CD14-positive monocyte (primary cell): ENCODE data around the gene ESPN. TPM values are rescaled to one million over a fixed set of nuclear protein-coding genes. Genes with fewer than 3 reads are reported as not detected.
A peak's percentile ranks its signal among the peaks of the same experiment; 100 is the strongest.

Experiments
- DNase-seq, 3 donors: peaks; one replicate each; pipeline ENCODE4 v3.0.0-alpha.2; 2011 to 2022
- H2AFZ ChIP-seq: 2 replicates; pipeline ENCODE4 v1.6.0; 2012; ENCODE audit warnings: mild to moderate bottlenecking, low read depth, low read length, inconsistent platforms; ENCODE audit not compliant: insufficient read depth, poor library complexity, severe bottlenecking
- H3K27ac ChIP-seq, 2 donors: 1 replicate in 1 of 2; 2 replicates in 1 of 2; pipeline ENCODE4 v1.5.1; 2012 to 2013; ENCODE audit warnings: low read length in 2 of 2, control low read depth in 1 of 2, inconsistent platforms in 1 of 2, low read depth in 1 of 2, mild to moderate bottlenecking in 1 of 2
- H3K27me3 ChIP-seq, 2 donors: one replicate each; pipeline versions ENCODE4 v1.6.0 to v1.6.1; 2011 to 2013; ENCODE audit warnings: low read length in 2 of 2; ENCODE audit not compliant: control insufficient read depth in 2 of 2, insufficient read depth in 2 of 2
- H3K36me3 ChIP-seq, 2 donors: replicated peaks in 1 of 2; 1 replicate in 1 of 2; 2 replicates in 1 of 2; pipeline versions ENCODE4 v1.5.1 to v1.6.1; 2012 to 2013; ENCODE audit warnings: low read length in 2 of 2, control low read depth in 1 of 2, inconsistent platforms in 1 of 2, mild to moderate bottlenecking in 1 of 2; ENCODE audit not compliant: insufficient read depth in 2 of 2, control insufficient read depth in 1 of 2
- H3K4me1 ChIP-seq, 2 donors: 1 replicate in 1 of 2; 2 replicates in 1 of 2; pipeline versions ENCODE4 v1.5.1 to v1.6.1; 2012 to 2013; ENCODE audit warnings: low read length in 2 of 2, control low read depth in 1 of 2, inconsistent platforms in 1 of 2, mild to moderate bottlenecking in 1 of 2, moderate library complexity in 1 of 2; ENCODE audit not compliant: insufficient read depth in 2 of 2, control insufficient read depth in 1 of 2
- H3K4me2 ChIP-seq: replicated peaks from 2 replicates; pipeline ENCODE3; 2012; ENCODE audit warnings: low read length, moderate library complexity, mild to moderate bottlenecking; ENCODE audit not compliant: poor library complexity, severe bottlenecking; ENCODE audit errors: extremely low read depth
- H3K4me3 ChIP-seq, 3 experiments: fragments of 200-600 bp in 1 of 3; sonication (generic) in 1 of 3; replicated peaks in 1 of 3; 1 replicate in 2 of 3; 2 replicates in 1 of 3; pipeline ENCODE4 v1.5.1; 2011 to 2013; ENCODE audit warnings: low read length in 3 of 3, mild to moderate bottlenecking in 3 of 3, control low read depth in 2 of 3, low read depth in 2 of 3, inconsistent platforms in 1 of 3, moderate library complexity in 1 of 3
- H3K79me2 ChIP-seq: 2 replicates; pipeline ENCODE4 v1.6.0; 2012; ENCODE audit warnings: mild to moderate bottlenecking, control low read depth, inconsistent platforms, low read length, moderate library complexity; ENCODE audit not compliant: insufficient read depth
- H3K9ac ChIP-seq: 2 replicates; pipeline ENCODE4 v1.6.0; 2017; ENCODE audit warnings: low read length, mild to moderate bottlenecking; ENCODE audit not compliant: insufficient read depth, poor library complexity, severe bottlenecking
- H3K9me3 ChIP-seq, 2 donors: replicated peaks in 1 of 2; 1 replicate in 1 of 2; 2 replicates in 1 of 2; pipeline versions ENCODE4 v1.5.1 to v1.6.1; 2012 to 2013; ENCODE audit warnings: low read length in 2 of 2, control low read depth in 1 of 2; ENCODE audit not compliant: control insufficient read depth in 1 of 2, insufficient read depth in 1 of 2
- H4K20me1 ChIP-seq: 2 replicates; pipeline ENCODE4 v1.6.0; 2012; ENCODE audit warnings: mild to moderate bottlenecking, low read length, control low read depth, moderate library complexity; ENCODE audit not compliant: insufficient read depth
- H3K27ac Mint-ChIP-seq, 7 donors: one replicate each; pipeline ENCODE4 v1.8.0; 2020; ENCODE audit warnings: mild to moderate bottlenecking in 7 of 7, mixed read lengths in 7 of 7, moderate library complexity in 6 of 7, inconsistent platforms in 2 of 7
- H3K27me3 Mint-ChIP-seq, 3 donors: one replicate each; pipeline ENCODE4 v1.8.0; 2021 to 2022; ENCODE audit warnings: low read depth in 3 of 3, mild to moderate bottlenecking in 3 of 3, mixed read lengths in 3 of 3, moderate library complexity in 3 of 3, inconsistent platforms in 1 of 3
- H3K36me3 Mint-ChIP-seq, 2 donors: one replicate each; pipeline ENCODE4 v1.8.0; 2020; ENCODE audit warnings: mixed read lengths in 2 of 2, inconsistent platforms in 1 of 2, mild to moderate bottlenecking in 1 of 2
- H3K4me1 Mint-ChIP-seq: one replicate; pipeline ENCODE4 v1.8.0; 2020; ENCODE audit warnings: mild to moderate bottlenecking, mixed read lengths
- H3K4me3 Mint-ChIP-seq, 2 donors: one replicate each; pipeline ENCODE4 v1.8.0; 2020; ENCODE audit warnings: mild to moderate bottlenecking in 2 of 2, mixed read lengths in 2 of 2, moderate library complexity in 1 of 2
- H3K9me3 Mint-ChIP-seq, 7 donors: one replicate each; pipeline ENCODE4 v1.8.0; 2020 to 2022; ENCODE audit warnings: mixed read lengths in 7 of 7, mild to moderate bottlenecking in 6 of 7, moderate library complexity in 6 of 7, inconsistent platforms in 2 of 7
- CTCF ChIP-seq: fragments of 200-600 bp; IDR thresholded peaks from one replicate; pipeline ENCODE4 v1.8.0; 2022; ENCODE audit warnings: antibody characterized with exemption, mild to moderate bottlenecking
- WGBS: methylation state at CpG from one replicate; pipeline ENCODE4 v1.1.5; 2013; ENCODE audit warnings: missing lambda C conversion rate; ENCODE audit not compliant: insufficient coverage; 5-methylcytosine and 5-hydroxymethylcytosine counted together
- intact Hi-C, 2 donors: fragments of 100-400 bp; cut with micrococcal nuclease; formaldehyde crosslinking; loops; one replicate each; pipeline versions ENCODE4 v1.15.0 to v1.15.1; 2023
- polyA plus RNA-seq, 3 donors: library from polyadenylated mRNA; depleted of rRNA in 1 of 3; unstranded in 2 of 3; stranded (reverse) in 1 of 3; fragments of 300-500 nt in 2 of 3; fragments of >200 nt in 1 of 3; fragmentation: Illumina TruSeq in 2 of 3; gene quantifications; 1 replicate in 2 of 3; 2 replicates in 1 of 3; pipeline ENCODE4 v1.2.3, GENCODE V29; 2012 to 2021

ESPN gene
- polyA plus RNA-seq, 3 donors = not detected

GRCh38 chr1:6483017-6483760 is 58.6 kb downstream of the ESPN start:
- intact Hi-C loops = no loop called here
- no peaks in the 10 kb centered on the region for H3K36me3 ChIP-seq
- no peak for TF ChIP-seq CTCF
- Mint-ChIP-seq H3K27ac (no peak overlapping the region), H3K4me3 (peak overlapping the region in 1 of 2 donors; percentile 56), H3K36me3 (no peaks in the 10 kb centered on the region), H3K4me1 (peaks cover 2% of the 10 kb centered on the region), H3K9me3 (peaks cover 0 to 6% (median 0%) of the 10 kb centered on the region in 7 donors), H3K27me3 (peaks cover 32 to 65% (median 44%) of the 10 kb centered on the region in 3 donors)
- H2AFZ ChIP-seq = no peak overlapping the region
- DNase-seq = no peak
- no peaks in the 10 kb centered on the region for H3K4me1 ChIP-seq
- H3K27ac ChIP-seq = no peak overlapping the region
- H3K4me2 ChIP-seq = no peak overlapping the region
- no peaks in the 10 kb centered on the region for H3K9me3 ChIP-seq
- H4K20me1 ChIP-seq = no peaks in the 10 kb centered on the region
- H3K4me3 ChIP-seq = no peak overlapping the region
- WGBS = 90% methylated on average over 10 of the region's 14 CpGs
- peaks cover 5 to 37% of the 10 kb centered on the region in 2 donors for H3K27me3 ChIP-seq
- no peaks in the 10 kb centered on the region for H3K79me2 ChIP-seq
- H3K9ac ChIP-seq = no peak overlapping the region

- Histone ChIP-seq H3K9me3 (no peaks in the 10 kb centered on the region), H3K27me3 (peaks cover 5 to 37% of the 10 kb centered on the region in 2 donors), H3K36me3 (no peaks in the 10 kb centered on the region), H3K27ac (no peak overlapping the region), H3K4me3 (no peak overlapping the region), H2AFZ (no peak overlapping the region), H3K4me1 (no peaks in the 10 kb centered on the region), H3K79me2 (no peaks in the 10 kb centered on the region), H3K9ac (no peak overlapping the region), H4K20me1 (no peaks in the 10 kb centered on the region), H3K4me2 (no peak overlapping the region)
- TF ChIP-seq CTCF = no peak
- intact Hi-C loops = loop anchor here in 1 of 2 donors (2.0 kb wide), 1 partner anchor 163 kb away; no protein-coding TSS in a partner anchor
- DNase-seq = no peak
- H3K27me3 Mint-ChIP-seq = peaks cover 32 to 65% (median 44%) of the 10 kb centered on the region in 3 donors
- peak overlapping the region in 1 of 2 donors; percentile 28 for H3K4me3 Mint-ChIP-seq
- no peaks in the 10 kb centered on the region for H3K36me3 Mint-ChIP-seq
- WGBS = 92% methylated on average over 5 of the region's 7 CpGs
- H3K9me3 Mint-ChIP-seq = peaks cover 0 to 6% (median 0%) of the 10 kb centered on the region in 7 donors
- H3K27ac Mint-ChIP-seq = no peak overlapping the region
- H3K4me1 Mint-ChIP-seq = peaks cover 2% of the 10 kb centered on the region
These were observed 59.2 kb downstream of the ESPN start for GRCh38 chr1:6483761-6484117.
